Brain microvascular endothelial cell (primary cell): ENCODE data around the gene KIF2A.
A peak's percentile ranks its signal among the peaks of the same experiment; 100 is the strongest.

Experiments
- DNase-seq: peaks from one replicate; pipeline ENCODE4 v3.0.0-alpha.2; 2020
- H3K27ac ChIP-seq: fragments of 250-450 bp; sonication (Bioruptor Pico); 2 replicates; pipeline ENCODE4 v1.5.1; 2020; ENCODE audit warnings: mild to moderate bottlenecking, moderate library complexity
- H3K27me3 ChIP-seq: fragments of 250-450 bp; sonication (Bioruptor Pico); replicated peaks from 2 replicates; pipeline ENCODE4 v1.5.1; 2020; ENCODE audit warnings: mild to moderate bottlenecking
- H3K36me3 ChIP-seq: fragments of 250-450 bp; sonication (Bioruptor Pico); replicated peaks from 2 replicates; pipeline ENCODE4 v1.5.1; 2020; ENCODE audit warnings: mild to moderate bottlenecking
- H3K4me3 ChIP-seq: 2 replicates; pipeline ENCODE4 v1.5.1; 2011; ENCODE audit warnings: low read depth, mild to moderate bottlenecking, control low read depth, low read length, moderate library complexity
- CTCF ChIP-seq: IDR thresholded peaks from 2 replicates; pipeline ENCODE4 v1.5.1; 2011; ENCODE audit warnings: low read depth, mild to moderate bottlenecking, moderate library complexity, low read length, control low read depth, inconsistent platforms; ENCODE audit errors: missing control alignments
- in situ Hi-C: cut with HindIII; loops from 2 replicates; pipeline ENCODE4 v1.10.0; 2017; ENCODE audit warnings: low sequenced_read_pairs, low pct_ligation_motif_present

The KIF2A gene

GRCh38 chr5:62317810-62318209 is 11.8 kb downstream of the KIF2A start:
- no peak for TF ChIP-seq CTCF
- no peak for DNase-seq

GRCh38 chr5:62322484-62322883 is 16.5 kb downstream of the KIF2A start:
- no peak for TF ChIP-seq CTCF
- H3K27me3 ChIP-seq: no peaks in the 10 kb centered on the region
- no peaks in the 10 kb centered on the region for H3K36me3 ChIP-seq
- in situ Hi-C loops: no loop called here
- no peak for DNase-seq
- H3K27ac ChIP-seq: no peak overlapping the region
- no peak overlapping the region for H3K4me3 ChIP-seq

More at GRCh38 chr5:62317810-62318209, 11.8 kb downstream of the KIF2A start:
- in situ Hi-C loops: no loop called here
- Histone ChIP-seq H3K36me3 (no peaks in the 10 kb centered on the region), H3K27ac (no peak overlapping the region), H3K4me3 (no peak overlapping the region), H3K27me3 (no peaks in the 10 kb centered on the region)

- in situ Hi-C loops: no loop called here
- Histone ChIP-seq H3K36me3 (no peaks in the 10 kb centered on the region), H3K27me3 (no peaks in the 10 kb centered on the region), H3K4me3 (no peak overlapping the region), H3K27ac (no peak overlapping the region)
- no peak for DNase-seq
- no peak for TF ChIP-seq CTCF
Observed at GRCh38 chr5:62326302-62326701, 20.3 kb downstream of the KIF2A start.

- DNase-seq: no peak
- Histone ChIP-seq H3K4me3 (no peak overlapping the region), H3K36me3 (no peaks in the 10 kb centered on the region), H3K27ac (no peak overlapping the region), H3K27me3 (no peaks in the 10 kb centered on the region)
- no peak for TF ChIP-seq CTCF
- in situ Hi-C loops: no loop called here
Observed at GRCh38 chr5:62326702-62327101, 20.7 kb downstream of the KIF2A start.

- peak; percentile 31 for DNase-seq
Observed at GRCh38 chr5:62327138-62328053, 21.4 kb downstream of the KIF2A start.

More at GRCh38 chr5:62327138-62328053, 21.4 kb downstream of the KIF2A start:
- TF ChIP-seq CTCF: no peak
- Histone ChIP-seq H3K27ac (no peak overlapping the region), H3K4me3 (no peak overlapping the region), H3K36me3 (no peaks in the 10 kb centered on the region), H3K27me3 (no peaks in the 10 kb centered on the region)
- in situ Hi-C loops: no loop called here
